ENCODE results near the gene CD302.
A peak's percentile ranks its signal among the peaks of the same experiment; 100 is the strongest.
"Not testable (repeated sequence)": the region's sequence is repeated elsewhere in the genome, so short reads cannot be mapped to it uniquely, and the experiment has no call there.

CD302 gene, protein sequence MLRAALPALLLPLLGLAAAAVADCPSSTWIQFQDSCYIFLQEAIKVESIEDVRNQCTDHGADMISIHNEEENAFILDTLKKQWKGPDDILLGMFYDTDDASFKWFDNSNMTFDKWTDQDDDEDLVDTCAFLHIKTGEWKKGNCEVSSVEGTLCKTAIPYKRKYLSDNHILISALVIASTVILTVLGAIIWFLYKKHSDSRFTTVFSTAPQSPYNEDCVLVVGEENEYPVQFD

DNA sequence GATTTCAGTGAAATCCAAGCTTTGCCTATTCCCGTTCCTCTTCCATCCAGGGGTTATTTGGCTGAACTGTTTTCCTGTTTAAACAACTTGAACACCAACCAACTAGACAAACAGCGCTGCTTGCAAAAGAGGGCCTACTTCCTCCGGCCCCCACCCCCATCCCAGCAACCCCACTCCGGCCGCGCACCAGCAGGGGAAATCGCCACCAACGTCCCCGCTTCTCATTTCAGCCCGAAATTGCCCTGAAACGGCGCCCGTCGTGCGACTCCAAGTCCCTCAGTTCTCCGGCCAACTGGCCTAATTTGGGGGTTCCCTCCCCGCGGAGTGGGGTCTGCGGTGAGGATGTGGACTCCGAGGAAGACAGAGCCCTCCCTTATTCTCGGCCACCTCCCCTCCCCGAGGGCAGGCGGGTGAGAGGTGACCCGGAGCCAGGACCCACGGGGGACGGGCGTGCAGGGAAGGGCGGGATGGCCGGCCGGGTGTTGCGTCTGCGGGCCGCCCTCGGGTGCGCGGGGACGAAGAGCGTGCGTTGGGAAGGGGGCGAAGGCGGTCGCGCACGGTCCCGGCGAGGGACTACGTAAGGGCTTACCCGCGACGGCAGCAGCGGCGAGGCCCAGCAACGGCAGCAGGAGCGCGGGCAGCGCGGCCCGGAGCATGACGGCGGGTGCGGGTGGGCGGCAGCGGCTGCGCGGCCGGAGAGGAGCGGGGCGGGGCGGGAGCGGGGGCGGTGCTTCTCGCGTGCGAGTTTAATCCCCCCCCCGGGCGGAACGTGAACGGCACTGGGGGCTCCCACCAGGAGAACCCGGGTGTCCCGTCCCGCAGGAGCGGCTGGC lies at the start of gene CD302:
Gene CD302, minus strand, starts transcription at position 666 of the 833 bp plus-strand sequence. Its CDS starts 10 bp downstream, at position 656.
- H3K4me1 ChIP-seq (ENCODE audit: insufficient read depth, low read length), result peaks cover 17% of the 10 kb centered on the region
- H3K9ac ChIP-seq (ENCODE audit: low read length), result peak within 1 kb of the TSS; percentile 64
- H3K27ac ChIP-seq (ENCODE audit: low read depth, low read length), result peak within 1 kb of the TSS; percentile 70
- no peaks in the 10 kb centered on the region for H3K27me3 ChIP-seq (ENCODE audit: control insufficient read depth in 1 of 2, insufficient read depth in 2 of 2, low read length in 2 of 2)
- H3K4me3 ChIP-seq (ENCODE audit: low read depth in 1 of 2, low read length in 2 of 2), result peak within 1 kb of the TSS; percentile 90 to 93
- H3K36me3 ChIP-seq (ENCODE audit: insufficient read depth, low read length), result no peaks in the 10 kb centered on the region
- H3K9me3 ChIP-seq (ENCODE audit: low read length), result no peaks in the 10 kb centered on the region

DNA sequence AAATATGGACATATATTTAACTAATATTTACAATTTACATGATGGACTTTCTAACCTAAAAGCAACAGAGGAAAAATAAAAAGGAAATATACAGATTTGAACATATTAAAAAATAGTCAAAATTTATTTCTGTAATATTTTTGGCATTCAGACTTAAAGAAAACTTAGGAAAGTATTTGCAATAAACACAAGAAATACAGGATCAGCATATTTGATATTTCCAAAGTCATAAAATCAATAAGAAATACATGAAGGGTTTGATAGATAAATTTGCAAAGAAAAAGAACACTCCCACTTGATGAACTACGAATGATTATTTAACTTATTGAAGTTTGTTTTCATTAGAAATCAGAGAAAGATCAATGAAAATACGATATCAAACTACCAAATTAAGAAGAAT lies 48.6 kb upstream of the CD302 start:
- Histone ChIP-seq H3K4me1 (ENCODE audit: insufficient read depth, low read length) (no peaks in the 10 kb centered on the region), H3K27me3 (ENCODE audit: control insufficient read depth in 1 of 2, insufficient read depth in 2 of 2, low read length in 2 of 2) (no peaks in the 10 kb centered on the region), H3K9me3 (ENCODE audit: low read length) (no peaks in the 10 kb centered on the region), H3K27ac (ENCODE audit: low read depth, low read length) (no peak overlapping the region), H3K36me3 (ENCODE audit: insufficient read depth, low read length) (no peaks in the 10 kb centered on the region), H3K9ac (ENCODE audit: low read length) (no peak overlapping the region), H3K4me3 (ENCODE audit: low read depth in 1 of 2, low read length in 2 of 2) (no peak overlapping the region)

DNA sequence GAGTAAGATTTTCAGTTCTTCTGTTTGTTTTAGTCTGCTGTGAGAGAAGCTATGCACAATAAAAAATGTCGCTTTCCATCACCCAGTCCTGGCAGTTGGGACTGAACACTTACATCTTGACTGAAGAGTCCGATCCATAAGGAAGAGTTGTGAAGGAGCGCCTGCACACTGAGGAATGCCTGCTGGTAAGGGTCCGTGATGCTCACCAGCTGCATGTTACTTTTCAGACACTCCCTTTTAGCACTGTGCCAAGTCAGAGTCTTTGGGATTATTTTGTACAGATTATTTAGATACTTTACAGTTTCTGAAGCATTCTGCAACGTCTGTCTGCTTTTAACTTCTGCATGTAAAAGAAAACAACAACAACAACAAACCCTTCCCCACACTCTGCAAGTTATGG lies 42.6 kb upstream of the CD302 start:
- Histone ChIP-seq H3K27me3 (ENCODE audit: control insufficient read depth in 1 of 2, insufficient read depth in 2 of 2, low read length in 2 of 2) (no peaks in the 10 kb centered on the region), H3K9ac (ENCODE audit: low read length) (no peak overlapping the region), H3K36me3 (ENCODE audit: insufficient read depth, low read length) (no peaks in the 10 kb centered on the region), H3K4me3 (ENCODE audit: low read depth in 1 of 2, low read length in 2 of 2) (no peak overlapping the region), H3K27ac (ENCODE audit: low read depth, low read length) (no peak overlapping the region), H3K4me1 (ENCODE audit: insufficient read depth, low read length) (no peaks in the 10 kb centered on the region), H3K9me3 (ENCODE audit: low read length) (no peaks in the 10 kb centered on the region)

DNA sequence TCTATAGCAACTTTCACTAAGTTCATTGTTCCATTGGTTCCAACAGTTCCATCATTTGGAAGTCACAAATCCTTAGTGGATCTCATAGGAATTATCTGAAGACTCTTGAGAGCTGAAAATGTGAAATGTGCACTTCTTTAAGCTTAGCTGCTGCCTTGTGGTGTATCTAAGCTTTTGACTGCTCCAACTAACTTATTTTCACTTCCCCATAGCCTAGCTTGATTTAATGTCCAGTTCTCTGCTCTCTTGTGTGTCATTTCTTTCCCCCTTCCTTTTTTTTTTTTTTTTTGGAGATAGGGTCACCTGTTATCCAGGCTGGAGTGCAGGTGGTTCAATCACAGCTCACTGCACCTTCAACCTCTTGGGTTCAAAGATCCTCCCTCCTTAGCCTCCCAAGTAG lies 34.9 kb upstream of the CD302 start:
- H3K27ac ChIP-seq (ENCODE audit: low read depth, low read length), result no peak overlapping the region
- H3K9ac ChIP-seq (ENCODE audit: low read length), result no peak overlapping the region
- H3K4me1 ChIP-seq (ENCODE audit: insufficient read depth, low read length), result no peaks in the 10 kb centered on the region
- no peaks in the 10 kb centered on the region for H3K9me3 ChIP-seq (ENCODE audit: low read length)
- H3K36me3 ChIP-seq (ENCODE audit: insufficient read depth, low read length), result no peaks in the 10 kb centered on the region
- no peaks in the 10 kb centered on the region for H3K27me3 ChIP-seq (ENCODE audit: control insufficient read depth in 1 of 2, insufficient read depth in 2 of 2, low read length in 2 of 2)
- no peak overlapping the region for H3K4me3 ChIP-seq (ENCODE audit: low read depth in 1 of 2, low read length in 2 of 2)

DNA sequence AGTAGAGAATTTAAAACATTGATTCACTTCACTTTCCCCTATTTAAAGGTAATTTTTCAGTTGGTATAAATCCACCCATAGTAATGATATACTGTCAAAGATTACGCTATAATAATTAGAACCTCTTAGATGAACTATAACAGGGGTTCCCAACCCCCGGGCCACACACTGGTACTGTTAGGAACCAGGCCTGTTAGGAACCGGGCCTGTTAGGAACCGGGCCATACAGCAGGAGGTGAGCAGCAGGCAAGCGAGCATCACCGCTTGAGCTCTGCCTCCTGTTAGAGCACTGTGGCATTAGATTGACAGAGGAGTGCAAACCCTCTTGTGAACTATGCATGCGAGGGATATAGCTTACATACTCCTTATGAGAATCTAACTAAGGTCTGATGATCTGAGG lies 34.0 kb upstream of the CD302 start:
- Histone ChIP-seq H3K9ac (ENCODE audit: low read length) (no peak overlapping the region), H3K4me3 (ENCODE audit: low read depth in 1 of 2, low read length in 2 of 2) (no peak overlapping the region), H3K27ac (ENCODE audit: low read depth, low read length) (no peak overlapping the region), H3K4me1 (ENCODE audit: insufficient read depth, low read length) (no peaks in the 10 kb centered on the region), H3K9me3 (ENCODE audit: low read length) (no peaks in the 10 kb centered on the region), H3K36me3 (ENCODE audit: insufficient read depth, low read length) (no peaks in the 10 kb centered on the region), H3K27me3 (ENCODE audit: control insufficient read depth in 1 of 2, insufficient read depth in 2 of 2, low read length in 2 of 2) (no peaks in the 10 kb centered on the region)

DNA sequence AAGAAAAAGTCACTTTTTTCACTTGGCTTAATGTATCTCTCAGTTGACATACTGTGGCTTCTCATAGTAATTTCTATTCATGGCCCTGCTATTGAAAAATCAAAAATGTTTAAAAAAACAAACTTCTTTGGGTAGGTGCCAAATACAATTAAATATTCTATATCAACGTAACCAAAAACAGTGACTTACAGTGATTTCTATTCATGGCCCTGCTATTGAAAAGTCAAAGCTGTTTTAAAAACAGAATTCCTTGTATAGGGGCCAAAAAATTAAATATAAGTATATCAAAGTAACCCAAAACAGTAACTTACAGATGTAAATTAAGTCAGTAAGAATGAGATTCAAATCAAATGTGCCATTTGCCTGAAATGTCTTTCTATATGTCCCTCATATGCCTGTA lies 31.4 kb upstream of the CD302 start:
- no peak overlapping the region for H3K9ac ChIP-seq (ENCODE audit: low read length)
- H3K4me3 ChIP-seq (ENCODE audit: low read depth in 1 of 2, low read length in 2 of 2), result no peak overlapping the region
- H3K9me3 ChIP-seq (ENCODE audit: low read length), result no peaks in the 10 kb centered on the region
- H3K36me3 ChIP-seq (ENCODE audit: insufficient read depth, low read length), result no peaks in the 10 kb centered on the region
- H3K27me3 ChIP-seq (ENCODE audit: control insufficient read depth in 1 of 2, insufficient read depth in 2 of 2, low read length in 2 of 2), result no peaks in the 10 kb centered on the region
- H3K27ac ChIP-seq (ENCODE audit: low read depth, low read length), result no peak overlapping the region
- no peaks in the 10 kb centered on the region for H3K4me1 ChIP-seq (ENCODE audit: insufficient read depth, low read length)

DNA sequence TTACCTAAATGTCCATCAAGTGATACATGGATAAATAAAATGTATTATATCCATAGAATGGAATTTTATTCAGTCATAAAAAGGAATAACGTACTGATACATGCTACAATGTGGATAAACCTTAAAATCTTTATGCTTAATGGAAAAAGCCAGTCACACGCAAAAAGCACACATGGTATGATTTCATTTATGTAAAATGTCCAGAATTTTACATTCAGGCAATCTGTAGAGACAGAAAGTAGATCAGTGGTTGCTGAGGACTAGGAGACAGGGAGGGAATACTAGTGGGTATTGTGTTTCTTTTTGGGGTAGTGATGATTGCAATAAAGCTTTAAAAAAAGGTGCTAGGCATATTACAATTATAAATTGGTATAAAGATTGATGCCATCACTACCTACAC lies 30.7 kb upstream of the CD302 start:
- Histone ChIP-seq H3K27ac (ENCODE audit: low read depth, low read length) (no peak overlapping the region), H3K9ac (ENCODE audit: low read length) (no peak overlapping the region), H3K4me3 (ENCODE audit: low read depth in 1 of 2, low read length in 2 of 2) (no peak overlapping the region), H3K27me3 (ENCODE audit: control insufficient read depth in 1 of 2, insufficient read depth in 2 of 2, low read length in 2 of 2) (no peaks in the 10 kb centered on the region), H3K4me1 (ENCODE audit: insufficient read depth, low read length) (no peaks in the 10 kb centered on the region), H3K9me3 (ENCODE audit: low read length) (no peaks in the 10 kb centered on the region), H3K36me3 (ENCODE audit: insufficient read depth, low read length) (no peaks in the 10 kb centered on the region)

DNA sequence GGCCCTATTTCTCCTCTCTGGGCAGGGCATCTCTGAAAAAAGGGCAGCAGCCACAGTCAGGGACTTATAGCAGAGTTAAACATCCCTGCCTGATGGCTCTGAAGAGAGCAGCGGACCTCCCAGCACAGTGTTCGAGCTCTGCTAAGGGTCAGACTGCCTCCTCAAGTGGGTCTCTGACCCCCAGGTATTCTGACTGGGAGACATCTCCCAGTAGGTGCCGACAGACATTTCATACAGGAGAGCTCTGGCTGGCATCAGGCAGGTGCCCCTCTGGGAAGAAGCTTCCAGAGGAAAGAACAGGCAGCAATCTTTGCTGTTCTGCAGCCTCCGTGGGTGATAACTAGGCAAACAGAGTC lies 24.4 kb upstream of the CD302 start:
- H3K4me3 ChIP-seq (ENCODE audit: low read depth in 1 of 2, low read length in 2 of 2); H3K36me3 ChIP-seq (ENCODE audit: insufficient read depth, low read length); H3K4me1 ChIP-seq (ENCODE audit: insufficient read depth, low read length); H3K9ac ChIP-seq (ENCODE audit: low read length); H3K9me3 ChIP-seq (ENCODE audit: low read length); H3K27ac ChIP-seq (ENCODE audit: low read depth, low read length); H3K27me3 ChIP-seq (ENCODE audit: control insufficient read depth in 1 of 2, insufficient read depth in 2 of 2, low read length in 2 of 2): not testable (repeated sequence)

DNA sequence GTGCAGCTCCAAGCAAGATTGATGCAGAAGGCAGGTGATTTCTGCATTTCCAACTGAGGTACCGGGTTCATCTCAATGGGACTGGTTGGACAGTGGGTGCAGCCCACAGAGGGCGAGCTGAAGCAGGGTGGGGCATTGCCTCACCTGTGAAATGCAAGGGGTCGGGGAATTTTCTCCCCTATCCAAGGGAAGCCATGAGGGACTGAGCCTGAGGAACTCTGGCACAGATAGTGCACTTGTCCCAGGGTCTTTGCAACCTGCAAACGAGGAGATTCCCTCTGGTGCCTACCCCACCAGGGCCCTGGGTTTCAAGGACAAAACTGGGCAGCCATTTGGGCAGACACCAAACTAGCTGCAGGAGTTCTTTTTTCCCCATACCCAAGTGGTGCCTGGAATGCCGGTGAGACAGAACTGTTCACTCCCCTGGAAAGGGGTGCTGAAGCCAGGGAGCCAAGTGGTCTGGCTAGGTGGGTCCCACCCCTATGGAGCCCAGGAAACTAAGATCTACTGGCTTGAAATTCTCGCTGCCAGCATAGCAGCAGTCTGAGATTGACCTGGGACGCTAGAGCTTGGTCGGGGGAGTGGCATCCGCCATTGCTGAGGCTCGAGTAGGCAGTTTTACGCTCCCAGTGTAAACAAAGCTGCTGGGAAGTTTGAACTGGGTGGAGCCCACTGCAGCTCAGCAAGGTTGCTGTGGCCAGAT lies 23.9 kb upstream of the CD302 start:
- H3K9ac ChIP-seq (ENCODE audit: low read length); H3K27me3 ChIP-seq (ENCODE audit: control insufficient read depth in 1 of 2, insufficient read depth in 2 of 2, low read length in 2 of 2); H3K9me3 ChIP-seq (ENCODE audit: low read length); H3K36me3 ChIP-seq (ENCODE audit: insufficient read depth, low read length); H3K4me1 ChIP-seq (ENCODE audit: insufficient read depth, low read length); H3K4me3 ChIP-seq (ENCODE audit: low read depth in 1 of 2, low read length in 2 of 2); H3K27ac ChIP-seq (ENCODE audit: low read depth, low read length): not testable (repeated sequence)

DNA sequence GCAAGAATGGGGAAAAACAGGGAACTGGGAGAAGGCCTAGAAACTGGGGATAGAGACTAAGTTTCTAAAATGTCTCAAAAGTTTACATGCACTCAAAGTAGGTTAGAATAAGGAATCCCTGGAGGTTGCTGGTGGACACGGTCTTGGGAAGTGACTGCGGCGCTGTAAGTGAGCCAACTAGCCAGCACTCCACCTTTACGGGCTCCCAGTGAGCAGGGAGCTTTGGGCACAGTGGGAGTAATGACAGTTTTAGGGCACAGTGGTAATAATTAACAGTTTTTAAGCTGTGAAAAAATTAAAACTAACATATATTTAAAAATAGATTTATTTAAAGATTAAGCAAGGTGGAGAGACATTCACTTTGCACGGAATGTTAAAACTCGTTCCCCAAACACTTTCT lies 20.9 kb upstream of the CD302 start:
- no peak overlapping the region for H3K9ac ChIP-seq (ENCODE audit: low read length)
- H3K9me3 ChIP-seq (ENCODE audit: low read length), result no peaks in the 10 kb centered on the region
- H3K4me1 ChIP-seq (ENCODE audit: insufficient read depth, low read length), result no peaks in the 10 kb centered on the region
- H3K4me3 ChIP-seq (ENCODE audit: low read depth in 1 of 2, low read length in 2 of 2), result no peak overlapping the region
- no peaks in the 10 kb centered on the region for H3K36me3 ChIP-seq (ENCODE audit: insufficient read depth, low read length)
- no peak overlapping the region for H3K27ac ChIP-seq (ENCODE audit: low read depth, low read length)
- no peaks in the 10 kb centered on the region for H3K27me3 ChIP-seq (ENCODE audit: control insufficient read depth in 1 of 2, insufficient read depth in 2 of 2, low read length in 2 of 2)

DNA sequence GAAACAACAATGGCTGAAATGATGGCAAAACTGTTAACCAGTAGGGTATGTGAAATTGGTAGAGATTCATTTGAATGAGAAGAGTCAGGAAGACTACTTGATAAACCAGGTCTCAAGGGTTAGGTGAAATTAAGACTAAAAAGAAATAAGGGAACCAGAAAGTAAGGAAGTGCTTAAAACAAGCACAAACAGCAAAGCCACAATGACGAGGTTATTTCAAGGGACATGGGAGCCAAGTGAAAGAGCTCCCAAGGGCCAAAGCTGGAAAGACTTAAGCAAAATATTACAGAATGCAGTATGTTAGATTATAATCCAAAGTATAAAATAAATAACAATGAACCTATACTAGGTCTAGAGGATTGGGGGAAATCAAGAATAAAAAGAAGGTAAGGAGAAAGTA lies 19.3 kb upstream of the CD302 start:
- Histone ChIP-seq H3K4me1 (ENCODE audit: insufficient read depth, low read length) (no peaks in the 10 kb centered on the region), H3K36me3 (ENCODE audit: insufficient read depth, low read length) (no peaks in the 10 kb centered on the region), H3K9me3 (ENCODE audit: low read length) (no peaks in the 10 kb centered on the region), H3K27ac (ENCODE audit: low read depth, low read length) (no peak overlapping the region), H3K4me3 (ENCODE audit: low read depth in 1 of 2, low read length in 2 of 2) (no peak overlapping the region), H3K9ac (ENCODE audit: low read length) (no peak overlapping the region), H3K27me3 (ENCODE audit: control insufficient read depth in 1 of 2, insufficient read depth in 2 of 2, low read length in 2 of 2) (no peaks in the 10 kb centered on the region)
